Stomach (tissue), 4 donors: ENCODE data around the gene CDH26.

ENCODE experiments used
- POLR2A ChIP-seq, 4 donors: fragments of 450-650 bp; IDR thresholded peaks; one replicate each; pipeline ENCODE4 v1.6.1; 2016; ENCODE audit warnings: antibody characterized with exemption in 4 of 4, control low read depth in 2 of 4, mild to moderate bottlenecking in 1 of 4, moderate library complexity in 1 of 4
- TF ChIP-seq, protein P1 (sequence below), 7 experiments: fragments of 450-650 bp in 4 of 7; fragments of 200-600 bp in 3 of 7; sonication (generic) in 3 of 7; IDR thresholded peaks; one replicate each; pipeline ENCODE4 v1.5.1; 2016 to 2019; ENCODE audit warnings: antibody characterized with exemption in 7 of 7, control low read depth in 2 of 7, mild to moderate bottlenecking in 1 of 7

DNA sequence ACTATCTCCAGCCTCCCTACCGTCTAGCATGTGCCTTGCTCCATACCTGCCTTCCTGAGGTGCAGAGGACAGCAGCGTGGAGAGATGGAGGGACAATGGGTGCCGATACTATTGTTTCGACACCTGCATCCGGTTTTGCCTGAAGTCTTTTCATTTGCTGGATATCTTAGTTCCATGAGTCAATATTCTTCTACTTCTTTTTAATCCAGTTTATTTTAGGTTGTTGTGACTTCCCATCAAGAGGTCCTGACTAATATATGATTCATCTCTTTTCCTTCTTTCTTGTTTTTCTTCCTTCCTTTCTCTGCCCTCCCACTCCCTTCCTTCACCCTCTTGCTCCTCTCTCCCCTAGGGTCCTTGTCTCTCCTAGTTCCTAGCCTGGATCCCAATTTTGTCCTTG, 91.4 kb downstream of the CDH26 start:
- TF ChIP-seq, protein P1, sequence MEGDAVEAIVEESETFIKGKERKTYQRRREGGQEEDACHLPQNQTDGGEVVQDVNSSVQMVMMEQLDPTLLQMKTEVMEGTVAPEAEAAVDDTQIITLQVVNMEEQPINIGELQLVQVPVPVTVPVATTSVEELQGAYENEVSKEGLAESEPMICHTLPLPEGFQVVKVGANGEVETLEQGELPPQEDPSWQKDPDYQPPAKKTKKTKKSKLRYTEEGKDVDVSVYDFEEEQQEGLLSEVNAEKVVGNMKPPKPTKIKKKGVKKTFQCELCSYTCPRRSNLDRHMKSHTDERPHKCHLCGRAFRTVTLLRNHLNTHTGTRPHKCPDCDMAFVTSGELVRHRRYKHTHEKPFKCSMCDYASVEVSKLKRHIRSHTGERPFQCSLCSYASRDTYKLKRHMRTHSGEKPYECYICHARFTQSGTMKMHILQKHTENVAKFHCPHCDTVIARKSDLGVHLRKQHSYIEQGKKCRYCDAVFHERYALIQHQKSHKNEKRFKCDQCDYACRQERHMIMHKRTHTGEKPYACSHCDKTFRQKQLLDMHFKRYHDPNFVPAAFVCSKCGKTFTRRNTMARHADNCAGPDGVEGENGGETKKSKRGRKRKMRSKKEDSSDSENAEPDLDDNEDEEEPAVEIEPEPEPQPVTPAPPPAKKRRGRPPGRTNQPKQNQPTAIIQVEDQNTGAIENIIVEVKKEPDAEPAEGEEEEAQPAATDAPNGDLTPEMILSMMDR (IDR thresholded peaks at IDR 0.05): no peak
- TF ChIP-seq POLR2A (IDR thresholded peaks at IDR 0.05): no peak
